K562 (cell line): ENCODE measurements around the gene ACTBL2.

Experiments
- EP300 ChIP-seq: IDR thresholded peaks from 2 replicates; pipeline ENCODE4 v1.6.1; 2012; ENCODE audit warnings: low read length, improper control_type of control experiment
- HCFC1 ChIP-seq: IDR thresholded peaks from 2 replicates; pipeline ENCODE4 v1.6.1; 2012; ENCODE audit warnings: low read depth, low read length, improper control_type of control experiment
- JUN ChIP-seq, 2 experiments: sonication (generic) in 1 of 2; formaldehyde crosslinking in 1 of 2; IDR thresholded peaks; 2 replicates each; pipeline versions ENCODE4 v1.6.1 to v1.8.0; 2012 to 2022; ENCODE audit warnings: borderline replicate concordance in 2 of 2, mild to moderate bottlenecking in 2 of 2, improper control_type of control experiment in 1 of 2, low read depth in 1 of 2, low read length in 1 of 2, missing genetic modification reagents in 1 of 2
- NBN ChIP-seq: fragments of 450-650 bp; IDR thresholded peaks from 2 replicates; pipeline ENCODE4 v1.6.1; 2016; ENCODE audit warnings: low read depth, mild to moderate bottlenecking
- RFX5 ChIP-seq: IDR thresholded peaks from 2 replicates; pipeline ENCODE4 v1.6.1; 2011; ENCODE audit warnings: low read depth, mild to moderate bottlenecking, improper control_type of control experiment, low read length
- SOX6 ChIP-seq: fragments of 450-650 bp; IDR thresholded peaks from 2 replicates; pipeline ENCODE4 v1.6.1; 2014; ENCODE audit warnings: mild to moderate bottlenecking
- STAT5A ChIP-seq: IDR thresholded peaks from 2 replicates; pipeline ENCODE4 v1.6.1; 2012; ENCODE audit warnings: low read length, inconsistent platforms, borderline replicate concordance
- TCF7 ChIP-seq: sonication (generic); IDR thresholded peaks from 2 replicates; pipeline ENCODE4 v1.6.1; 2016; ENCODE audit warnings: antibody characterized with exemption, borderline replicate concordance
- YBX1 ChIP-seq: fragments of 450-650 bp; IDR thresholded peaks from 2 replicates; pipeline ENCODE4 v1.7.1; 2016; ENCODE audit warnings: mild to moderate bottlenecking
- YY1 ChIP-seq, 3 experiments: IDR thresholded peaks; 2 replicates each; pipeline ENCODE4 v1.6.1; 2011; ENCODE audit warnings: low read length in 2 of 3, mild to moderate bottlenecking in 2 of 3, moderate library complexity in 2 of 3, borderline replicate concordance in 1 of 3, control low read depth in 1 of 3, low read depth in 1 of 3; ENCODE audit not compliant: insufficient read depth in 3 of 3, insufficient replicate concordance in 2 of 3, control insufficient read depth in 1 of 3, insufficient read length in 1 of 3; ENCODE audit errors: extremely low read depth in 1 of 3
- ZNF197 ChIP-seq: fragments of 200-800 bp; sonication (Bioruptor generic); IDR thresholded peaks from 2 replicates; pipeline ENCODE4 v1.6.1; 2016; ENCODE audit warnings: low read depth, missing genetic modification characterization, missing compliant biosample characterization
- TF ChIP-seq, protein P1 (sequence below), 3 experiments: IDR thresholded peaks in 2 of 3; conservative IDR thresholded peaks in 1 of 3; 2 replicates each; pipeline ENCODE4 v1.5.1; 2011 to 2012; ENCODE audit warnings: low read length in 3 of 3, mild to moderate bottlenecking in 3 of 3, control low read depth in 2 of 3, improper control_type of control experiment in 1 of 3, inconsistent platforms in 1 of 3, low read depth in 1 of 3, mixed read lengths in 1 of 3, moderate library complexity in 1 of 3; ENCODE audit not compliant: insufficient read depth in 2 of 3
- TF ChIP-seq, protein P2 (sequence below): sonication (generic); formaldehyde crosslinking; IDR thresholded peaks from 2 replicates; pipeline ENCODE4 v1.5.0; 2020; ENCODE audit warnings: missing genetic modification reagents
- TF ChIP-seq, protein P3 (sequence below): sonication (generic); formaldehyde crosslinking; IDR thresholded peaks from 2 replicates; pipeline ENCODE4 v1.8.0; 2023; ENCODE audit warnings: mild to moderate bottlenecking, missing genetic modification reagents

DNA sequence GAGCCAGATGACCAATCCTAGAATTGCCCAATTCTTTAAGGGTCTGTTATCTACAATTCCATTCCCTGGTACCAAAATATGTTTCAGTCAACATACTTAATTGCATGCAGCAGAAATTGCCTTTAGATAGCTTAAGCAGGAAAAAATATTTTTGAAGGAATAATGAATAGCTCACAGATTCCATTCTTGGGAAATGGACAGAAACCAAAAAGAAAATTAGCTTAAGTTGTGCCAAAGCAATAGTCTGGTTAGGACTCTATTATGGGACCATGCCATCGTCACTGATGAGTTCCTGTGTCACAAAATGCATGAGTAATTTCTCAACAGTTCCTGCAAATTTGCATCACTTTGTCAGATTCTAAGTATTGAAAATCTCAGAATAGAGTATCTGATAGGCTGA is 12.3 kb downstream of the ACTBL2 start:
- TF ChIP-seq, protein P1, sequence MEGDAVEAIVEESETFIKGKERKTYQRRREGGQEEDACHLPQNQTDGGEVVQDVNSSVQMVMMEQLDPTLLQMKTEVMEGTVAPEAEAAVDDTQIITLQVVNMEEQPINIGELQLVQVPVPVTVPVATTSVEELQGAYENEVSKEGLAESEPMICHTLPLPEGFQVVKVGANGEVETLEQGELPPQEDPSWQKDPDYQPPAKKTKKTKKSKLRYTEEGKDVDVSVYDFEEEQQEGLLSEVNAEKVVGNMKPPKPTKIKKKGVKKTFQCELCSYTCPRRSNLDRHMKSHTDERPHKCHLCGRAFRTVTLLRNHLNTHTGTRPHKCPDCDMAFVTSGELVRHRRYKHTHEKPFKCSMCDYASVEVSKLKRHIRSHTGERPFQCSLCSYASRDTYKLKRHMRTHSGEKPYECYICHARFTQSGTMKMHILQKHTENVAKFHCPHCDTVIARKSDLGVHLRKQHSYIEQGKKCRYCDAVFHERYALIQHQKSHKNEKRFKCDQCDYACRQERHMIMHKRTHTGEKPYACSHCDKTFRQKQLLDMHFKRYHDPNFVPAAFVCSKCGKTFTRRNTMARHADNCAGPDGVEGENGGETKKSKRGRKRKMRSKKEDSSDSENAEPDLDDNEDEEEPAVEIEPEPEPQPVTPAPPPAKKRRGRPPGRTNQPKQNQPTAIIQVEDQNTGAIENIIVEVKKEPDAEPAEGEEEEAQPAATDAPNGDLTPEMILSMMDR (IDR thresholded peaks at IDR 0.05 in 2 of 3, conservative IDR thresholded peaks at IDR 0.05 in 1 of 3; ENCODE audit: insufficient read depth in 2 of 3, low read depth in 1 of 3, low read length in 3 of 3): no peak
- TF ChIP-seq, protein P2, sequence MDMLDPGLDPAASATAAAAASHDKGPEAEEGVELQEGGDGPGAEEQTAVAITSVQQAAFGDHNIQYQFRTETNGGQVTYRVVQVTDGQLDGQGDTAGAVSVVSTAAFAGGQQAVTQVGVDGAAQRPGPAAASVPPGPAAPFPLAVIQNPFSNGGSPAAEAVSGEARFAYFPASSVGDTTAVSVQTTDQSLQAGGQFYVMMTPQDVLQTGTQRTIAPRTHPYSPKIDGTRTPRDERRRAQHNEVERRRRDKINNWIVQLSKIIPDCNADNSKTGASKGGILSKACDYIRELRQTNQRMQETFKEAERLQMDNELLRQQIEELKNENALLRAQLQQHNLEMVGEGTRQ (CRISPR knock-in tag): no peak
- no peak for TF ChIP-seq TCF7
- no peak for TF ChIP-seq EP300
- TF ChIP-seq ZNF197 (CRISPR knock-in tag): no peak
- TF ChIP-seq YY1 (IDR thresholded peaks at IDR 0.05; ENCODE audit: borderline replicate concordance in 1 of 3, control insufficient read depth in 1 of 3, extremely low read depth in 1 of 3, insufficient read depth in 3 of 3, insufficient read length in 1 of 3, insufficient replicate concordance in 2 of 3, low read depth in 1 of 3, low read length in 2 of 3): no peak
- TF ChIP-seq SOX6: no peak
- TF ChIP-seq JUN (IDR thresholded peaks at IDR 0.05; ENCODE audit: borderline replicate concordance, low read depth, low read length): no peak
- no peak for TF ChIP-seq JUN (CRISPR knock-in tag; IDR thresholded peaks at IDR 0.05; ENCODE audit: borderline replicate concordance)
- TF ChIP-seq, protein P3, sequence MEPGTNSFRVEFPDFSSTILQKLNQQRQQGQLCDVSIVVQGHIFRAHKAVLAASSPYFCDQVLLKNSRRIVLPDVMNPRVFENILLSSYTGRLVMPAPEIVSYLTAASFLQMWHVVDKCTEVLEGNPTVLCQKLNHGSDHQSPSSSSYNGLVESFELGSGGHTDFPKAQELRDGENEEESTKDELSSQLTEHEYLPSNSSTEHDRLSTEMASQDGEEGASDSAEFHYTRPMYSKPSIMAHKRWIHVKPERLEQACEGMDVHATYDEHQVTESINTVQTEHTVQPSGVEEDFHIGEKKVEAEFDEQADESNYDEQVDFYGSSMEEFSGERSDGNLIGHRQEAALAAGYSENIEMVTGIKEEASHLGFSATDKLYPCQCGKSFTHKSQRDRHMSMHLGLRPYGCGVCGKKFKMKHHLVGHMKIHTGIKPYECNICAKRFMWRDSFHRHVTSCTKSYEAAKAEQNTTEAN (CRISPR knock-in tag): no peak
- TF ChIP-seq RFX5: no peak
- TF ChIP-seq YBX1: no peak
- no peak for TF ChIP-seq HCFC1
- TF ChIP-seq STAT5A: no peak
- no peak for TF ChIP-seq NBN
